GM12892 (cell line): Measurements from ENCODE around the gene JAGN1.

Source experiments
- POLR2A ChIP-seq: IDR thresholded peaks from 2 replicates; pipeline ENCODE4 v1.6.1; 2011; ENCODE audit warnings: low read depth, low read length, control low read depth
- POLR2AphosphoS5 ChIP-seq: IDR thresholded peaks from 2 replicates; pipeline ENCODE4 v1.6.1; 2011; ENCODE audit warnings: low read depth, low read length, control low read depth
- TAF1 ChIP-seq: IDR thresholded peaks from 2 replicates; pipeline ENCODE4 v1.6.1; 2011; ENCODE audit warnings: low read depth, mild to moderate bottlenecking, control low read depth, low read length, borderline replicate concordance

DNA sequence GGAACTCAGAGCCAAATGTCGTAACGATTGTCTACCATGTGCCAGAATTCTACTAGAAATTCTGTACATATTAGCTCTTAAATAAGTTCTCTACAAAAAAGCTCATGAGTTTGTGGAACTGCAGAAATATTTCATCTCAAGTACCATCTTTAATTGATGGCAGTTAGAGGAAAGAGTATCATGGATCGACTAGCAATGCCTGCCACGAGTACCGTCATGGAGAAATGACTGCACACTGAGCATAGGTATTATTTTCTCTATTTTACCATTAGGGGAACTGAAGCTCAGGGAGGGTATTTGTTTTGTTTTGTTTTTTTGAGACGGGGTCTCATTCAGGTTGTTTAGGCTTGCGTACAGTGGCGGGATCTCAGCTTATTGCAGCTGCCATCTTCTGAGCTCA, 49.4 kb upstream of the JAGN1 start:
- TF ChIP-seq TAF1 = no peak
- TF ChIP-seq POLR2AphosphoS5 = no peak
- no peak for TF ChIP-seq POLR2A
